ENCODE data around the gene COBL. TPM values are rescaled to one million over a fixed set of nuclear protein-coding genes. Genes with fewer than 3 reads are reported as not detected.

Gene COBL
- total and polyA plus RNA-seq, 2 of the 8 experiments (the other 6 are each of a cell fraction or from before 2014, with no cell fraction given) = 13.8 to 40.4 TPM

- Histone ChIP-seq H3K27ac (ENCODE audit: low read depth, low read length) (no peak overlapping the region), H3K4ac (replicated peaks; ENCODE audit: insufficient read length, low read depth, low read length) (no peak overlapping the region), H3K23ac (ENCODE audit: insufficient read length) (no peak overlapping the region), H4K91ac (replicated peaks; ENCODE audit: insufficient read length, low read length) (no peak overlapping the region), H3K4me3 (ENCODE audit: extremely low read depth in 1 of 4, insufficient read depth in 2 of 4, low read depth in 3 of 4, low read length in 4 of 4) (no peak overlapping the region), H4K5ac (ENCODE audit: insufficient read length, low read depth, low read length) (no peak overlapping the region), H3K4me2 (ENCODE audit: insufficient read depth in 1 of 2, low read depth in 2 of 2, low read length in 2 of 2) (no peak overlapping the region), H3K79me1 (ENCODE audit: low read depth, low read length) (peaks cover 11% of the 10 kb centered on the region; the same call in 1 of the 2 replicates), H3K56ac (replicated peaks; ENCODE audit: insufficient read length, low read depth, low read length) (no peak overlapping the region), H2BK120ac (replicated peaks; ENCODE audit: low read depth, low read length) (no peak overlapping the region), H4K20me1 (replicated peaks in 1 of 2; ENCODE audit: control insufficient read depth in 1 of 2, insufficient read depth in 2 of 2, low read length in 2 of 2) (peaks cover 12 to 18% of the 10 kb centered on the region in 2 experiments), H3K36me3 (ENCODE audit: control insufficient read depth in 2 of 4, insufficient read depth in 4 of 4, low read length in 3 of 4) (no peaks in the 10 kb centered on the region), H3K23me2 (ENCODE audit: low read depth, low read length) (no peaks in the 10 kb centered on the region), H2BK20ac (ENCODE audit: low read length) (no peak overlapping the region), H3K14ac (ENCODE audit: insufficient read length) (no peak overlapping the region), H3K9ac (replicated peaks in 1 of 4; ENCODE audit: extremely low read depth in 1 of 4, low read depth in 3 of 4, low read length in 3 of 4) (no peak overlapping the region), H2BK12ac (ENCODE audit: low read depth, low read length) (no peak overlapping the region), H2AK5ac (ENCODE audit: low read depth, low read length) (no peak overlapping the region), H2AFZ (ENCODE audit: low read length) (no peak overlapping the region), H3K27me3 (replicated peaks in 1 of 4; ENCODE audit: control insufficient read depth in 3 of 4, extremely low read depth in 1 of 4, insufficient read depth in 3 of 4, low read length in 3 of 4) (no peaks in the 10 kb centered on the region), H3K79me2 (ENCODE audit: control insufficient read depth in 1 of 2, insufficient read depth in 2 of 2, low read length in 2 of 2) (peaks cover 0 to 47% of the 10 kb centered on the region in 2 experiments; a peak in 2 of 4 replicates), H3K4me1 (replicated peaks in 1 of 4; ENCODE audit: control insufficient read depth in 3 of 4, insufficient read depth in 4 of 4, low read length in 3 of 4) (peaks cover 0 to 13% (median 5%) of the 10 kb centered on the region in 4 experiments; a peak in 4 of 7 replicates), H2BK15ac (ENCODE audit: low read length) (no peak overlapping the region), H4K8ac (ENCODE audit: extremely low read depth, insufficient read depth, low read length) (no peak overlapping the region), H3K9me3 (ENCODE audit: insufficient read depth in 2 of 2, low read depth in 1 of 2, low read length in 1 of 2) (no peaks in the 10 kb centered on the region), H3K18ac (ENCODE audit: extremely low read depth, low read length) (no peak overlapping the region), H2BK5ac (ENCODE audit: low read depth, low read length) (no peak overlapping the region)
- WGBS, 2 experiments (ENCODE audit: extremely low coverage in 1 of 2, insufficient coverage in 1 of 2, insufficient read length in 1 of 2, insufficient replicate concordance in 2 of 2, low coverage in 1 of 2, low lambda C conversion rate in 2 of 2, missing lambda C conversion rate in 1 of 2) = 89% methylated on average over 3 of the region's 3 CpGs; no CpG with 5 or more reads in 1 of the 2 experiments
- TF ChIP-seq SRF (IDR thresholded peaks at IDR 0.05; ENCODE audit: low read depth, low read length) (no peak), SAP30 (IDR thresholded peaks at IDR 0.05; ENCODE audit: insufficient read depth, insufficient replicate concordance, low read length) (no peak), YY1 (IDR thresholded peaks at IDR 0.05; ENCODE audit: low read depth, low read length) (no peak), RBBP5 (IDR thresholded peaks at IDR 0.05; ENCODE audit: borderline replicate concordance, low read depth, low read length) (no peak), SP4 (IDR thresholded peaks at IDR 0.05; ENCODE audit: low read length) (no peak)
- FAIRE-seq = no peak
- ChIA-PET POLR2A (ENCODE audit: partially characterized antibody) (interaction anchor here (1.1 kb wide), 1 partner anchor 87 kb away, joined by 4 read pairs; no protein-coding TSS in a partner anchor), CTCF (ENCODE audit: partially characterized antibody) (interaction anchor here (0.6 to 2.2 kb wide), 8 partner anchors 12 to 618 kb away, joined by 3 to 9 read pairs (median 4); no protein-coding TSS in a partner anchor)
- DNase-seq (ENCODE audit: low read depth in 1 of 2, low spot score in 2 of 2) = no peak
Observed at GRCh38 chr7:51239691-51240090, 76.9 kb downstream of the COBL start.
